Effector CD4-positive, alpha-beta T cell (primary cell): ENCODE results near the gene PES1.
"Not testable (repeated sequence)": the region's sequence is repeated elsewhere in the genome, so short reads cannot be mapped to it uniquely, and the experiment has no call there.

Source experiments
- DNase-seq: peaks from one replicate; pipeline ENCODE4 v3.0.0-alpha.2; 2020

Gene PES1

DNA sequence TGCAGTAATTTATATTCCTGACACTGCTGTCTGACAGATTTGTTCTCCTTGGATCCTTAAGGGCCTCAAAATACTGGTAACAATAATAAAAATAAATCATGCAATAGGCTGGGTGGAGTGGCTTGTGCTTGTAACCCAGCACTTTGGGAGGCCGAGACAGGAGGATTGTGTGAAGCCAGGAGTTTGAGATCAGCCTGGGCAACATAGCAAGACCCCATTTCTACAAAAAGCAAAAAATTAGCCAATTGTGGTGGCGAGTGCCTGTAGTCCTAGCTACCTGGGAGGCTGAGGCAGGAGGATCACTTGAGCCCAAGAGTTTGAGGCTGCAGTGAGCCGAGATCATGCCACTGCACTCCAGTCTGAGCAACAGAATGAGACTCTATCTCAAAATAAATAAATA lies 39.9 kb downstream of the PES1 start:
- DNase-seq, result not testable (repeated sequence)

DNA sequence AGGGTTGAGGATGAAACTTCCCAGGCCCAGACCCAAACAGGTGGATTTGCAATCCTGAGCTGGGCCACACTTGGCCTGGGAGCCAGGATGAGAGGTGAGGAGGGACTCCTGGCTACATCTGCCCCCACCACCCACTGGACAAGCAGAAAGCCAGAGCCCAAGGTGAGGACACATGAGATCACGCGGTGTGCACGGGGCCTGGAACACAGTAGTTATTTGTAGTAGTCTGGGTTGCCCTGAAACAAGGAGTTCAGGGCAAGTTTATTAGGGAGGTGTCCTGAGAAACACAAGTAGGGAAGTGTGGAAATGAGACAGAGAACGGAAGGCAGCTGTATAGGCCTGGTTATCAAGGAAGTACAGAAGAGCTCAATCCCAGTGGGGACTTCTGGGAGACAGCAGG lies 44.5 kb downstream of the PES1 start:
- DNase-seq, result no peak

DNA sequence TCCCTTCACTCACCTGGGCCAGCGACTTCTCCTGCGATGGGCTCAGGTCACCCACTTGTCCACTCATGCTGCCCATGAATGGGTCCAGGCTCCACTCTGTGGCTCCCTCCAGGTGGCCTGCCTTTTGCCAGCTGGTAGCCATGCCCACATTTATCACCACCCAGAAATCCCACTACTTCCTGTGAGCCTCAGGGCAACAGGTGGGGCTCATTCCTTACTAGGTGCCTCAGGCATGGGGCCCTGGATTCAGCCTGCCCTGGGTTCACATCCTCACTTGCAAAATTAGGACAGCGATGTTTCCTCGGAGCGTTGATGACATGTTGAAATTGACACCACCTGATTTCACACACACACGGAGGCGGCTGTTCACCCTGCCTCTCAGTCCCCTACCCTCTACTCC lies 45.1 kb downstream of the PES1 start, which contains the start of gene SEC14L6:
SEC14L6 (minus strand) TSS at position 126 of the 400 bp plus-strand sequence; CDS start at position 67, 59 bp downstream.
- no peak for DNase-seq

DNA sequence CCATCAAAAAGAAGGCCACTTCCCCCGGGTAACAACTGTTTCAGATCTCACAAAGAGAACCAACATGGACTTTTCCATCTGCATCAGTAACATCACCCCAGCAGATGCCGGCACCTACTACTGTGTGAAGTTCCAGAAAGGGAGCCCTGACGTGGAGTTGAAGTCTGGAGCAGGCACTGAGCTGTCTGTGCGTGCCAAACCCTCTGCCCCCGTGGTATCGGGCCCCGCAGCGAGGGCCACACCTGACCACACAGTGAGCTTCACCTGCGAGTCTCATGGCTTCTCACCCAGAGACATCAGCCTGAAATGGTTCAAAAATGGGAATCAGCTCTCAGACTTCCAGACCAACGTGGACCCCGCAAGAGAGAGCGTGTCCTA lies 48.9 kb downstream of the PES1 start:
- DNase-seq, result no peak

DNA sequence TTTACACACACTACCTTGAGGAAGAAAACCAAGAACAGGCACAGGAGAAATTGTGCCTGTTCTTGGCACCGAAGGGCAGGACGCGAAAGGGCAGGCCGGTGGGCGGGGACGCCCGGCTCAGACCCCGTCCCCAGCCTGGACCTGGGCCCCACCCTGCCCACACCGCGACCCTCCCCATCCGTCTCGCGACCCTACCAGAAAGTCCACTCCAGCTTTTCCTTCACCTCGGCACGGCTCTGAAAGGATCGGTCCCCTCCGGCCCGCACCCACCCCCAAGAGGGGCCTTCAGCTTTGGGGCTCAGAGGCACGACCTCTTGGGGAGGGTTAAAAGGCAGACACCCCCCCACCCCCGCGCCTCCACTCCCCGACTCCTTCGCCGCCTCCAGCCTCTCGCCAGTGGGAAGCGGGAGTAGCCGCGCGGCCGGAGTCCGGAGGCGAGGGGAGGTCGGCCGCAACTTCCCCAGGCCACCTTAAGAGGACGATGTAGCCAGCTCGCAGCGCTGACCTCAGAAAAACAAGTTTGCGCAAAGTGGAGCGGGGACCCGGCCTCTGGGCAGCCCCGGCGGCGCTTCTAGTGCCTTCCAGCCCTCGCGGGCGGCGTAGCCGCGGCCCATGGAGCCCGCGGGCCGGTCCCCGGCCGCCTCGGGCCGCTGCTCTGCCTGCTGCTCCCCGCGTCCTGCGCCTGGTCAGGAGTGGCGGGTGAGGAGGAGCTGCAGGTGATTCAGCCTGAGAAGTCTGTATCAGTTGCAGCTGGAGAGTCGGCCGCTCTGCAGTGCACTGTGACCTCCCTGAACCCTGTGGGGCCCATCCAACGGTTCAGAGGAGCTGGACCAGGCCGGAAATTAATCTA lies 49.5 kb downstream of the PES1 start:
- DNase-seq, result no peak

DNA sequence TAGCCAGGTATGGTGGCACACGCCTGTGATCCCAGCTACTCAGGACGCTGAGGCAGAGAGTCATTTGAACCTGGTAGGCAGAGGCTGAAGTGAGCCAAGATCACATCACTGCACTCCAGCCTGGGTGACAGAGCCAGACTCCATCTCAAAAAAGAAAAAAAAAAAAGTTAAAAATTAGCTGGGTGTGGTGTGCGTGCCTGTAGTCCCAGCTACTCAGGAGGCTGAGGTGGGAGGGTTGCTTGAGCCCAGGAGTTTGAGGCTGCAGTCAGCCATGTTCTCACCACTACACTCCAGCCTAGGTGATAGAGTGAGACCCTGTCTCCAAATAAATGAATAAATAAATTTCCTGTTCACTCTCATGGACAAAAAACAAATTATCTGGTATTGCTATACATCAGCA lies 50.2 kb downstream of the PES1 start:
- DNase-seq, result not testable (repeated sequence)

DNA sequence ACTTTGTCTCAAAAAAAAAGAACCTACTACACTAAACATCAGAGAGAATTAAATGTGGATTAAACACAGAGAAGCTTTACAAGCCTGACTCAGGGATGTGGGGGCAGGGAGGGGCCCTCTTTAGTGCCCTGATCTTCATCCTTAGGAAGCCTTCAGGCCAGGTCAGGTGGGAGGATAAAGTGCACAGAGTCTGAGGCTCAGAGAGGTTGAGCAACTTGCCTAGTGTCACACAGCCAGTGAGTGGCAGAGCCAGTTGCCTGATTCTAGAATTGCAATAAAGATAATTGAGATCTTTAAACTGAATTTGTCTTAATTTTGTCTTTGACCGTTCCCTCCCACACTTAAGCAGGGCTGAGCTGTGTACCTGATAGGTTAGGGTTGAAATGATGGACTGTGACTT lies 52.3 kb downstream of the PES1 start:
- DNase-seq, result no peak

DNA sequence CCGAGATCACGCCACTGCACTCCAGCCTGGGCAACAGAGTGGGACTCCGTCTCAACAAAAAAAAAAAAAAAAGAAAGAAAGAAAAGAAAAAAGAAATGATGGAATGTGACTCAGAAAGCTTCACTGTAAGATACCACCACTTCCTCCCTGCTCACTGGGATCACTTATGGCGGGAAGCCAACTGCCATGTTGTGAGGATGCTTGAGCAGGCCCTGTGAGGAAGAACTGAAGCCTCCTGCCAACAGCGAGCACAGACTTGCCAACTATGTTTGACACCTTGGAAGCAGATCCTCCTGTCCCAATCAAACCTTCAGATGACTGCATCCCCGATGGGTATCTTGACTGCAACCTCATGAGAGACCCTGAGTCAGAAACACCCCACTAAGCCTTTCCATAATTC lies 53.4 kb downstream of the PES1 start:
- no peak for DNase-seq

DNA sequence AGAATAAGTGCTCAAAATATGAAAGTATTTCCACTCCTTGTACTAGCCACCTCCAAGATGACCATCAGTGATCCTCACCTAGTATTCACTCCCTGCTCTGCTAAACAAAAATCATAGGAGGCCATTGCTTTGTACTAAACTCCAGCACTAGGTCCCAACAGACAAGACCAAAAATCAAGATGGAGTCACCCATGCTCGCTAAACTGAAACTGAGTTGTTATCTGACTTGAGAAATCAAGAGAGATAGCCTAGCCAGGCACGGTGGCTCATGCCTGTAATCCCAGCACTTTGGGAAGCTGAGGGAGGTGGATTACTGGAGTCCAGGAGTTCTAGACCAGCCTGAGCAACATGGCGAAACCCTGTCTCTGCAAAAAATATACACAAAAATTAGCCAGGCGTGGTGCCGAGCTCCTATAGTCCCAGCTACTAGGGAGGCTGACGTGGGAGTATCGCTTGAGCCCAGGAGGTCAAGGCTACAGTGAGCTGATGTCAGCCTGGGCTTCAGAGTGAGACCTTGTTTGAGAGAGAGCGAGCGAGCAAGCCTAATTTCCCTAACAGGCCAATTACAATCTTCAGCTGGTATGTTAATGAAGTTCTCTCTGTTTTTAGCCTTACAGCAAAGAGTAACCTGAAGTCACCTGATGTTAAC lies 54.5 kb downstream of the PES1 start:
- no peak for DNase-seq

DNA sequence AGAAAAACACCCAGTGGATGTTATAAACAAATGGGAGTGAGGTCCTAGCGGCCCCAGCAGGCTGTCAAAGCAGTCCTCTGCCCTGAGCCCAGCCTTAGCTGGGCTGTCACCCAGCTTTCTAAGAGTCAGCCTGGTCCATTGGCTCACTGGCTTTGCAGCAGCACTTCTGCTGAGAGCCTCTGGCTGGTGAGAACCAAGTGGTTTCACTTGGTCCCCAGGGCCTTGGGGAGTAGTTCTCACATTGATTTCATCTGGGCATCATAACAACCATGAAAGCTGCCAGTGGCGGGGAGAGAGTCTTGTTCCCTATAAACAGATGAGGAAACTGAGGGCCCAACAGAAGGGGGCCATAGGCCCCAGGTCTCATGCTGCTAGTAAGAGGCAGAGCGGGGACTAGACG lies 56.5 kb downstream of the PES1 start:
- no peak for DNase-seq

DNA sequence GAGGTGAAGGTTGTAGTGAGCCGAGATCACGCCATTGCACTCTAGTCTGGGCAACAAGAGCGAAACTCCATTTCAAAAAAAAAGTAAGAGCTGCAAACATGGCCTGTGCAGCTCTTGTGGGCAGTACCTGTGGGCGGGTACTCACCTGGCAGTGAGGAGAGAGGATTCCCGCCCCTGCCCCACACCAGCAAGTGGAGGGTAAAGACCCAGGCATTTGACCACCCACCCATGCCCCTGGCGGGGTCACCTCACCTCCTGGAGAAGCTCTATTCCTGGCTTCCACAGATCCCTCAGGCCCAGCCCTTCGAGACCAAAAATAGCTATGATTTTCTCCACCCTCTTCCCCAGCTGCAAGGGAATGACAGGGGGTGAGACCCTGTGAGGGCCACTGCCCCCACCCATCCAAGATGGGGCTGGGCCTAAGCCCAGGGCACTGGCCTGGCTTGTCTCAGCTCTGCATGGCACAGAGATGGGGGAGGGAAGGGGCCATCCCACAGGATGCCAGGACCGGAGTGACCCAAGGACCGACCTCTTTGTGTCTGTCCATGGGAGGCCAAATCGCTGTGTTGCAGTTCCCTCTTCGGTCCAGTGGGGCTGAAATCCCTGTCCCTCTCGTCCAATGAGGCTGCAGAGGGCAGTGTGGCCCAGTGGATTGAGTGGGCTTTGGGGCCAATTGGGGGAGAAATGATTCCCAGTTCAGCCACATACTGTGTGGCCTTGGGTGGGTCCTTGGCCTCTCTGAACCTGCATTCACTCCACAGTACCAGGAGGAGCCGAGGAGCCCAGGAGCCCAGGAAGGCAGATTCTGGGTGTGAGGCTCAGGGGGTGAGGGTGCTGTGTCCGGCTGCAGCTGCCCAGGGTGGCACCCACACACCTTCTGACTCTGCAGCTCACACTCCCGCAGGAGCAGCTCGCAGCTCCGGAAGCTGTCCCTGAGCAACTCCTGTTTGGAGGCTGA lies 59.8 kb downstream of the PES1 start:
- DNase-seq, result no peak

DNA sequence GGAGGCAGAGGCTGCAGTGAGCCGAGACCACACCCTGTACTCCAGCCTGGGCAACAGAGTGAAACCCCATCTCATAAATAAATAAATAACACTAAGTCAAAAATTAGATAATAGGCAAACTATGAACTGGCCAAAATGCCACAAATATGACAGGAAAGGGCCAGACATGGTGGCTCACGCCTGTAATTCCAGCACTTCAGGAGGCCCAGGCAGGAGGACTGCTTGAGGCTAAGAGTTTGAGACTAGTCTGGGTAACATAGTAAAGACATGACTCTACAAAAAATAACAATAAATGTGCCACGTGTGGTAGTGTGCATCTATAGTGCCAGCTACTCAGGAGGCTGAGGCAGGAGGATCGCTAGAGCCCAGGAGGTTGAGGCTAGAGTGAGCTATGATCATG lies 65.1 kb downstream of the PES1 start:
- no peak for DNase-seq
